Activated CD4-positive, CD25-positive, alpha-beta regulatory T cell treated with anti-CD3 and anti-CD28 coated beads, Interleukin-2, amount 50 U/mL, for 72 hours (primary cell): Measurements from ENCODE around the gene FASTK.

ENCODE experiments used
- DNase-seq: peaks from one replicate; pipeline ENCODE4 v3.0.0; 2021

The FASTK gene

GRCh38 chr7:151117565-151117964 is 37.0 kb upstream of the FASTK start:
- DNase-seq, result no peak

GRCh38 chr7:151116603-151117440 is 36.2 kb upstream of the FASTK start:
- DNase-seq, result no peak

GRCh38 chr7:151115836-151116418 is 35.3 kb upstream of the FASTK start:
- no peak for DNase-seq

- DNase-seq, result no peak
Measured at GRCh38 chr7:151115121-151115835, 34.7 kb upstream of the FASTK start.

- DNase-seq, result no peak
Measured at GRCh38 chr7:151114151-151115090, 33.8 kb upstream of the FASTK start.

- no peak for DNase-seq
Measured at GRCh38 chr7:151113344-151114150, 32.9 kb upstream of the FASTK start.

GRCh38 chr7:151110941-151111645 is 30.5 kb upstream of the FASTK start:
- peak; percentile 74 for DNase-seq

GRCh38 chr7:151110236-151110940 is 29.8 kb upstream of the FASTK start:
- DNase-seq, result no peak

- no peak for DNase-seq
Measured at GRCh38 chr7:151109094-151110048, 28.8 kb upstream of the FASTK start.

GRCh38 chr7:151107882-151108281 is 27.3 kb upstream of the FASTK start:
- no peak for DNase-seq

GRCh38 chr7:151104411-151105235 is 24.0 kb upstream of the FASTK start:
- no peak for DNase-seq

GRCh38 chr7:151103973-151104372 is 23.4 kb upstream of the FASTK start:
- no peak for DNase-seq

- no peak for DNase-seq
Measured at GRCh38 chr7:151102991-151103390, 22.4 kb upstream of the FASTK start.

- no peak for DNase-seq
Measured at GRCh38 chr7:151101621-151102396, 21.2 kb upstream of the FASTK start.

- no peak for DNase-seq
Measured at GRCh38 chr7:151100921-151101320, 20.3 kb upstream of the FASTK start.

GRCh38 chr7:151099486-151100211 is 19.0 kb upstream of the FASTK start:
- DNase-seq, result no peak
